Head of caudate nucleus (tissue), 42 donors: ENCODE results near the gene OR14I1.
"Not testable (repeated sequence)": the region's sequence is repeated elsewhere in the genome, so short reads cannot be mapped to it uniquely, and the experiment has no call there.

Experiments used
- DNase-seq, 42 donors: peaks; one replicate each; pipeline versions ENCODE4 v3.0.0 to v3.0.0-alpha.2; 2020 to 2021; ENCODE audit warnings: mixed read lengths in 7 of 42
- intact Hi-C: fragments of 100-400 bp; cut with DNase I; formaldehyde crosslinking; loops from one replicate; pipeline ENCODE4 v1.15.0; 2022

The OR14I1 gene

DNA sequence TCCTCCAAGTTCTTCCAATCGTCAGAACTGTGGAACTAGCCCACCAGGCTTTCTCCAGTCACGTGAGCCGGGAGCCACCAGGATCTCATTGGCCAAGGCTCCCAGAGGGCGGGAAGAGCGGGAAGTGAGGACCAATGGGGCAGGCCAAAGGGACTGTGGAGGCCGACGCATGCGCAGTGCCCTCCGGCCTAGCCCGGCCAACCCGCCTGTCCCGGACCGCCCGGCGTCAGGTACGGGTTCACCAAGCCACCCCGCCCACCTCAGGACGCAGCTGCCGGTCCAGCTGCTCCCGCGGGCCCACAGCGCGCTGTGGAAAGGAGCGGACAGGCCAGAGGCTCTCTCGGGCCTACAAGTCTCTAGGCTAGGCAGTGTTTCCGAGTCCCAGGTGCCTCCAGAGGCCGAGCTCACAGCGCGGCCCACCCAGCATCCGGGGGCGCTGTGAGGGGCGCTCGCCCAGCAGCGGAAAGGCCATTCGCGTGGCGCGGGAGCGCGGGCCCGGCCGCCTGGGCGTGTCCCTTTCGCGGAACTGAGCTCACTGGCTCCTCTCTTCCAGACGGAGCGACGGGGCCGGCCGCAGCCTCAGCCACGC, 10.9 kb downstream of the OR14I1 start:
- no peak for DNase-seq
- intact Hi-C loops, result no loop called here

- intact Hi-C loops, result no loop called here
- no peak for DNase-seq
These were observed 13.9 kb downstream of the OR14I1 start for GRCh38 chr1:248688527-248689298.

DNA sequence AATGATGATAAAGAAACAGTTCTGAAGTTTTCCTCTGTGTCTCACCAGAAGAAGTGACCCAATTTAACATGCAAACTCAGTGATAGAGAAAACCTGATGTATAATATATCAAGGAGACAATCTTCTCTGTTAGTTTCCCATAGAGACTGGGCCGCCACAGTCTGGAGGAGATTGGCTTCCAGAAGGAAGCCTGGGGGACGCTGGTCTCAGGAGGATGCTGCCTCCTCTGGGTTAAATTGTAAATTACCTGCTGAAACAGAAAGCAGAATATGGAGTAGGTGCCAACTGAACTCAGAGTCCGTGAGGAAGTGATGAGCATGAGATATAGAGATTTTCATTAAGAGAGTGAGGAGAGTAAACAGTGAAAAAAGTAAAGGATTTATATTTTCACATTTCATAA, 15.8 kb downstream of the OR14I1 start:
- no peak for DNase-seq
- intact Hi-C loops, result no loop called here

GRCh38 chr1:248681651-248682050, 20.9 kb downstream of the OR14I1 start:
- no peak for DNase-seq
- intact Hi-C loops, result no loop called here

GRCh38 chr1:248670003-248670402, 32.6 kb downstream of the OR14I1 start:
- DNase-seq, result no peak
- intact Hi-C loops, result loop anchor here (5.0 kb wide), 1 partner anchor 42 kb away; no protein-coding TSS in a partner anchor

GRCh38 chr1:248663453-248664328, 38.9 kb downstream of the OR14I1 start:
- intact Hi-C loops, DNase-seq: not testable (repeated sequence)

DNA sequence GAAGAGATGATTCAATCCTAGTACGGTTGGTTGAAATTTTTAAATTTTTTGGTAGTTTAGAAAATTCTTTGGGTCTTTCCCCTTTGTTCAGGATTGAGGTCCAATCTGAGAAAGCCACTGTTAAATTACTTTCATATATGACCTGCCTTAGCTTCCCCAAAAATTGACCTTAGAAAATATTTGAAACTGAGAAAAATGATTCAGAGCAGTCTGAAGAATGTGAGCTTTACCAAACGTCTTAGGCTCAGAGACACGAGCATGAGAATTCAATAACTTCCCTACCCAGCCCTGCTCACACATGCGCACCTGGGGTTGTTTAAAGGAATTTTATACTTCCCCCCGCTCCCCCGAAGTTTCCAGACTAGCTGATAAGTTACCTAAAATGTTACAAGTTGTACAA, 45.8 kb downstream of the OR14I1 start:
- intact Hi-C loops, DNase-seq: not testable (repeated sequence)

- intact Hi-C loops, DNase-seq: not testable (repeated sequence)
These were observed 47.2 kb downstream of the OR14I1 start, which contains the start of gene OR2T27 for GRCh38 chr1:248655354-248655753. Gene OR2T27, minus strand, starts transcription at chr1:248655528. Its CDS starts 4,644 bp downstream, at chr1:248650884.
